Measurements from ENCODE around the gene ZBTB12.

DNA sequence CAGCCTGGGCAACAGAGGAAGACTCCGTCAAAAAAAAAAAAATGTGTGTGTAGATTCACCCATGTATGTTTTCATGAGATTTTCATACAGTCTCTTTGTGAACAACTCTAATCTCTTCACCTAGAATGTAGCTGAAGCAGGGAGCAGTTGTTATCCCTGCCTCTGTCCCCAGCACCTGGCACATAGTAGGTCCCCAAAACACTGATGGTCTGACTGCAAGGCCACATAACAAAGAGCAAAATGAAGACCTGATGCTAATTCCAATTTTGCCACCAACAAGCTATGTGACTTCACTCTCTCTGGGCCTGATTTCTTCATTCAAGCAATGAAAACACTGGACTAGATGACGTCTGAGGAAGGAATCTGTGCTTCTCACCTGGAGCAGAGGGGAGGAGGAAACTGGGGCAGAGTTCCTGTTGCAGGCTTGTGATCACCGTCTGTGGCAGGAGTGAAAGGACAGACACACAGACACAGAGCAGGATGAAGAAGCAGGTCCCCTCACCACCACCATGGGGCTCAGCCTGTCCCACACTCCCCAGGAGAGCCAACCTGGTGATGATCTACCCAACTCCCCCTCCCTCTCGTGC, 27.7 kb downstream of the ZBTB12 start:
- TF ChIP-seq, protein P1, sequence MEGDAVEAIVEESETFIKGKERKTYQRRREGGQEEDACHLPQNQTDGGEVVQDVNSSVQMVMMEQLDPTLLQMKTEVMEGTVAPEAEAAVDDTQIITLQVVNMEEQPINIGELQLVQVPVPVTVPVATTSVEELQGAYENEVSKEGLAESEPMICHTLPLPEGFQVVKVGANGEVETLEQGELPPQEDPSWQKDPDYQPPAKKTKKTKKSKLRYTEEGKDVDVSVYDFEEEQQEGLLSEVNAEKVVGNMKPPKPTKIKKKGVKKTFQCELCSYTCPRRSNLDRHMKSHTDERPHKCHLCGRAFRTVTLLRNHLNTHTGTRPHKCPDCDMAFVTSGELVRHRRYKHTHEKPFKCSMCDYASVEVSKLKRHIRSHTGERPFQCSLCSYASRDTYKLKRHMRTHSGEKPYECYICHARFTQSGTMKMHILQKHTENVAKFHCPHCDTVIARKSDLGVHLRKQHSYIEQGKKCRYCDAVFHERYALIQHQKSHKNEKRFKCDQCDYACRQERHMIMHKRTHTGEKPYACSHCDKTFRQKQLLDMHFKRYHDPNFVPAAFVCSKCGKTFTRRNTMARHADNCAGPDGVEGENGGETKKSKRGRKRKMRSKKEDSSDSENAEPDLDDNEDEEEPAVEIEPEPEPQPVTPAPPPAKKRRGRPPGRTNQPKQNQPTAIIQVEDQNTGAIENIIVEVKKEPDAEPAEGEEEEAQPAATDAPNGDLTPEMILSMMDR (IDR thresholded peaks at IDR 0.05; ENCODE audit: low read depth, low read length), result no peak
- TF ChIP-seq EZH2phosphoT487 (IDR thresholded peaks at IDR 0.05; ENCODE audit: low read depth), result no peak

All from OCI-LY3 (cell line).